ENCODE measurements around the gene CFAP299. TPM values are rescaled to one million over a fixed set of nuclear protein-coding genes. Genes with fewer than 3 reads are reported as not detected.
"Not testable (repeated sequence)": the region's sequence is repeated elsewhere in the genome, so short reads cannot be mapped to it uniquely, and the experiment has no call there.

Gene CFAP299
- not detected for total RNA-seq

GRCh38 chr4:80335554-80336358, at the start of gene CFAP299:
TSS of gene CFAP299 (plus strand) at chr4:80335730.
- ATAC-seq (peak; percentile 90 to 97), DNase-seq (peak; percentile 30)
- Mint-ChIP-seq H3K4me1 (ENCODE audit: low read depth) (peaks cover 12% of the 10 kb centered on the region), H3K27me3 (ENCODE audit: low read depth) (peaks cover 23% of the 10 kb centered on the region), H3K4me3 (peak within 1 kb of the TSS; percentile 79), H3K9me3 (no peaks in the 10 kb centered on the region), H3K36me3 (ENCODE audit: insufficient read depth) (no peaks in the 10 kb centered on the region)

DNA sequence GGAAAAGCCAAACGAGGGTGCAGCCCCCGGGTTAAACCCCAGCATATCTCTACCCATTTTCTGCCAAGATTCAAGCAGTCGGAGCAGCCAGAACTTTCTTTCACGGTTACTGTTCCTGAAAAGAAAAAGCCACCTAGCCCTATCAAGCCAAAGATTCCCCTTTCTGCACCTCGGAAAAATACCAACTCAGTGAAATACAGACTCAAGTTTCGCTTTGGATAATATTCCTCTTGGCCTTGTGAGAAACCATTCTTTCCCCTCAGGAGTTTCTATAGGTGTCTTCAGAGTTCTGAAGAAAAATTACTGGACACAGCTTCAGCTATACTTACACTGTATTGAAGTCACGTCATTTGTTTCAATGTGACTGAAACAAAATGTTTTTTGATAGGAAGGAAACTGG, 49.1 kb upstream of the CFAP299 start:
- Mint-ChIP-seq H3K36me3 (ENCODE audit: insufficient read depth) (no peaks in the 10 kb centered on the region), H3K27me3 (ENCODE audit: low read depth) (peaks cover 10% of the 10 kb centered on the region), H3K9me3 (no peaks in the 10 kb centered on the region), H3K4me3 (no peak overlapping the region), H3K4me1 (ENCODE audit: low read depth) (no peaks in the 10 kb centered on the region)
- ATAC-seq, result no peak
- DNase-seq, result no peak

GRCh38 chr4:80290665-80291064, 44.9 kb upstream of the CFAP299 start:
- not testable (repeated sequence) for H3K4me3 Mint-ChIP-seq; ATAC-seq; H3K4me1 Mint-ChIP-seq (ENCODE audit: low read depth)

GRCh38 chr4:80294206-80294605, 41.3 kb upstream of the CFAP299 start:
- Mint-ChIP-seq H3K27me3 (ENCODE audit: low read depth) (peaks cover 5% of the 10 kb centered on the region), H3K4me3 (no peak overlapping the region), H3K9me3 (no peaks in the 10 kb centered on the region), H3K4me1 (ENCODE audit: low read depth) (no peaks in the 10 kb centered on the region), H3K36me3 (ENCODE audit: insufficient read depth) (no peaks in the 10 kb centered on the region)
- DNase-seq (no peak), ATAC-seq (no peak)

More at GRCh38 chr4:80290665-80291064, 44.9 kb upstream of the CFAP299 start:
- not testable (repeated sequence) for H3K36me3 Mint-ChIP-seq (ENCODE audit: insufficient read depth); H3K9me3 Mint-ChIP-seq; H3K27me3 Mint-ChIP-seq (ENCODE audit: low read depth); DNase-seq

GRCh38 chr4:80295336-80295735, 40.2 kb upstream of the CFAP299 start:
- DNase-seq, result no peak

GRCh38 chr4:80295826-80296225, 39.7 kb upstream of the CFAP299 start:
- no peaks in the 10 kb centered on the region for H3K36me3 Mint-ChIP-seq (ENCODE audit: insufficient read depth)
- H3K4me1 Mint-ChIP-seq (ENCODE audit: low read depth), result no peaks in the 10 kb centered on the region
- H3K4me3 Mint-ChIP-seq, result no peak overlapping the region
- ATAC-seq, result no peak
- no peak for DNase-seq
- peaks cover 5% of the 10 kb centered on the region for H3K27me3 Mint-ChIP-seq (ENCODE audit: low read depth)
- no peaks in the 10 kb centered on the region for H3K9me3 Mint-ChIP-seq

More at GRCh38 chr4:80295336-80295735, 40.2 kb upstream of the CFAP299 start:
- no peaks in the 10 kb centered on the region for H3K36me3 Mint-ChIP-seq (ENCODE audit: insufficient read depth)
- no peaks in the 10 kb centered on the region for H3K9me3 Mint-ChIP-seq
- no peaks in the 10 kb centered on the region for H3K4me1 Mint-ChIP-seq (ENCODE audit: low read depth)
- H3K4me3 Mint-ChIP-seq, result no peak overlapping the region
- H3K27me3 Mint-ChIP-seq (ENCODE audit: low read depth), result peaks cover 5% of the 10 kb centered on the region
- ATAC-seq, result no peak

- peaks cover 15% of the 10 kb centered on the region for H3K27me3 Mint-ChIP-seq (ENCODE audit: low read depth)
- ATAC-seq (no peak), DNase-seq (no peak)
- no peak overlapping the region for H3K4me3 Mint-ChIP-seq
- H3K36me3 Mint-ChIP-seq (ENCODE audit: insufficient read depth), result no peaks in the 10 kb centered on the region
- no peaks in the 10 kb centered on the region for H3K9me3 Mint-ChIP-seq
- H3K4me1 Mint-ChIP-seq (ENCODE audit: low read depth), result no peaks in the 10 kb centered on the region
Observed at GRCh38 chr4:80301884-80302283, 33.6 kb upstream of the CFAP299 start.

DNA sequence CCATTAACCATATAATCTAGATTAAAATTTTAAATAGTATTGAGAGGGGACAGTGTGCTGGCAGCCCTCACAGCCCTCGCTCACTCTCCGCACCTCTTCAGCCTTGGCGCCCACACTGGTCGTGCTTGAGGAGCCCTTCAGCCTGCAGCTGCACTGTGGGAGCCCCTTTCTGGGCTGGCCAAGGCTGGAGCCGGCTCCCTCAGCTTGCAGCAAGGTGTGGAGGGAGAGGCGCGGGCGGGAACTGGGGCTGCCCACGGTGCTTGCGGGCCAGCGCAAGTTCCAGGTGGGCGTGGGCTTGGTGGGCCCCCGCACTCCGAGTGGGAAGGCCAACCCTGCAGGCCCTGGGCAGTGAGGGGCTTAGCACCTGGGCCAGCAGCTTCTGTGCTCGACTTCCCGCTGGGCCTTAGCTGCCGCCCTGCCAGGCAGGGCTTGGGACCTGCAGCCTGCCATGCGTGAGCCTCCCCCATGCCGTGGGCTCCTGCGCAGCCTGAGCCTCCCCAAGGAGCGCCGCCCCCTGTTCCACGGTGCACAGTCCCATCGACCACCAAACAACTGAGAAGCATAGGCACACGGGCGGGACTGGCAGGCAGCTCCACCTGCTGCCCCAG, 32.8 kb upstream of the CFAP299 start:
- Mint-ChIP-seq H3K4me1 (ENCODE audit: low read depth) (no peaks in the 10 kb centered on the region), H3K4me3 (no peak overlapping the region), H3K27me3 (ENCODE audit: low read depth) (peaks cover 20% of the 10 kb centered on the region), H3K36me3 (ENCODE audit: insufficient read depth) (no peaks in the 10 kb centered on the region), H3K9me3 (no peaks in the 10 kb centered on the region)
- no peak for DNase-seq
- ATAC-seq, result no peak

GRCh38 chr4:80305466-80305865, 30.1 kb upstream of the CFAP299 start:
- H3K4me3 Mint-ChIP-seq, result no peak overlapping the region
- DNase-seq (no peak), ATAC-seq (no peak)
- H3K36me3 Mint-ChIP-seq (ENCODE audit: insufficient read depth), result no peaks in the 10 kb centered on the region
- H3K27me3 Mint-ChIP-seq (ENCODE audit: low read depth), result peaks cover 34% of the 10 kb centered on the region
- no peaks in the 10 kb centered on the region for H3K9me3 Mint-ChIP-seq
- H3K4me1 Mint-ChIP-seq (ENCODE audit: low read depth), result no peaks in the 10 kb centered on the region

GRCh38 chr4:80306260-80306659, 29.3 kb upstream of the CFAP299 start:
- Mint-ChIP-seq H3K9me3 (no peaks in the 10 kb centered on the region), H3K27me3 (ENCODE audit: low read depth) (peaks cover 34% of the 10 kb centered on the region), H3K4me3 (no peak overlapping the region), H3K36me3 (ENCODE audit: insufficient read depth) (no peaks in the 10 kb centered on the region), H3K4me1 (ENCODE audit: low read depth) (no peaks in the 10 kb centered on the region)
- ATAC-seq (no peak), DNase-seq (no peak)

DNA sequence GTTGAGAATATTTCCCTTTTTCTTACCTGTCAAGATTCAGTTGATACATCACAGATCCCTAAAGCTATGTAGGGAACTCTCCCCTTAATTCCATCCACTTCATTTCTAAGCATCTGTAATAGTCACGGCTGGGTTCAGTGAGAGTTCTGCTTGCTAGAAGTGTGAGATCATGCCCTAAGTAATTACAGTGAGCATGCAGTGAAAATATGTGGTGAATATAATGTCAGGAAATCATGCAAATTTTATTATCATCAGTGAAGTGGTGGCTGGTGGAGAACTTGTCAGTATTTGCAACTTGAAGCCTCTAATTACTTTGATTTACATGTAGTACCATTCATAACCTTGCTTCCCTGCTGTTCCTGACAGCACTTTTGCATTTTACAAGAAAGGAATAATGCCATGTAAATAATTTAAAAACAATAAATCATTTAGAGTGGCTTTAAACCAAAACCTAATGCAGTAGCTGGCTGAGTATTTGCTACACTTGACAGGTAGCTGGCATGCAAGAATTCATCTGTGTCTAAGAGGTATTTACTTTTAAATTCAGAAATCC, 28.3 kb upstream of the CFAP299 start:
- H3K36me3 Mint-ChIP-seq (ENCODE audit: insufficient read depth), result no peaks in the 10 kb centered on the region
- DNase-seq, result no peak
- ATAC-seq, result no peak
- no peaks in the 10 kb centered on the region for H3K9me3 Mint-ChIP-seq
- H3K27me3 Mint-ChIP-seq (ENCODE audit: low read depth), result peaks cover 28% of the 10 kb centered on the region
- no peaks in the 10 kb centered on the region for H3K4me1 Mint-ChIP-seq (ENCODE audit: low read depth)
- no peak overlapping the region for H3K4me3 Mint-ChIP-seq

DNA sequence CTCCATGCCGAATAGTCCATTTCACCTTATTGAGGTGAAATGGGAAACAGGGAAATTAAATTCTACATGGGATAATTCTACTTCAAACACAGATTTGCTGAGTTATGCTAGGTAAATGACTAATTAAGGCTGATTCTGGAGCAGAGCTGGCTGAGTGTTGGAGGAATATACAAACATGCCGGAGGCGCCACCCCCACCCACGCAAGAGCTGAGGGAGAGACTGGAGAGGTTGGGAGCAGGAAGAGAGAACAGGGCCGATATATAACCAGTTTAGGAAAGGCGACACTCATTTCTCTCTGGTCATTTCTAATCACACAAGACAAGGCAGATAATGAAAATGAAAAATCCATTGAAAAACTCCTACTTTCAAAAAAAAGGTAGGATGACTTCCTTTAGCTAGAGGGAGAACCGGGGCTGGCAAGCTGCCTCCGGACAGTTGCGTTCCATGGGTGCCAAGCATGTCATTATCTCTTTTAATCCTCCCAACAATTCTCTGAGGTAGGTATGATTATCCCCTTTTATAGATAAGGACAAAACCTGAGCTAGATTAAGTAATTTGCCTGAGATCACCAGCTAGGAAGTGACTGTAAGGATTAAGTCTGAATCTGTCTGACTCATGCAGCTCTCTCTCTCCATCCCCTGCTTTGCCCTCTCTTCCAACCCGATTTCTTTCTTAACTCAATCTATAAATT, 27.6 kb upstream of the CFAP299 start:
- Mint-ChIP-seq H3K27me3 (ENCODE audit: low read depth) (peaks cover 29% of the 10 kb centered on the region), H3K4me3 (no peak overlapping the region), H3K4me1 (ENCODE audit: low read depth) (no peaks in the 10 kb centered on the region), H3K36me3 (ENCODE audit: insufficient read depth) (no peaks in the 10 kb centered on the region), H3K9me3 (no peaks in the 10 kb centered on the region)
- DNase-seq, result no peak
- ATAC-seq, result no peak

- Mint-ChIP-seq H3K9me3 (no peaks in the 10 kb centered on the region), H3K36me3 (ENCODE audit: insufficient read depth) (no peaks in the 10 kb centered on the region), H3K27me3 (ENCODE audit: low read depth) (peaks cover 32% of the 10 kb centered on the region), H3K4me1 (ENCODE audit: low read depth) (no peaks in the 10 kb centered on the region), H3K4me3 (no peak overlapping the region)
- DNase-seq, result no peak
- ATAC-seq, result no peak
Observed at GRCh38 chr4:80308466-80308822, 27.1 kb upstream of the CFAP299 start.

- Mint-ChIP-seq H3K4me3 (no peak overlapping the region), H3K36me3 (ENCODE audit: insufficient read depth) (no peaks in the 10 kb centered on the region), H3K9me3 (no peaks in the 10 kb centered on the region), H3K27me3 (ENCODE audit: low read depth) (peaks cover 32% of the 10 kb centered on the region), H3K4me1 (ENCODE audit: low read depth) (no peaks in the 10 kb centered on the region)
- ATAC-seq (no peak), DNase-seq (no peak)
Observed at GRCh38 chr4:80309294-80310004, 26.1 kb upstream of the CFAP299 start.

Measured in activated T-cell treated with anti-CD3 and anti-CD28 coated beads, Interleukin-2, amount 50 U/mL, for 4 hours (primary cell).